ENCODE measurements around the gene MX2.

MX2 gene

GRCh38 chr21:41444703-41445464, 83.1 kb downstream of the MX2 start:
- DNase-seq (ENCODE audit: low read depth): no peak
- H3K4me3 ChIP-seq (ENCODE audit: low read length): no peak overlapping the region
- no peak for TF ChIP-seq CTCF (conservative IDR thresholded peaks at IDR 0.05; ENCODE audit: low read length)

GRCh38 chr21:41445465-41445862, 83.6 kb downstream of the MX2 start:
- no peak overlapping the region for H3K4me3 ChIP-seq (ENCODE audit: low read length)
- DNase-seq (ENCODE audit: low read depth): no peak
- TF ChIP-seq CTCF (conservative IDR thresholded peaks at IDR 0.05; ENCODE audit: low read length): no peak

GRCh38 chr21:41446586-41446985, 84.8 kb downstream of the MX2 start:
- H3K4me3 ChIP-seq (ENCODE audit: low read length): no peak overlapping the region
- no peak for TF ChIP-seq CTCF (conservative IDR thresholded peaks at IDR 0.05; ENCODE audit: low read length)
- peak; percentile 9 for DNase-seq (ENCODE audit: low read depth)

GRCh38 chr21:41447356-41447755, 85.5 kb downstream of the MX2 start:
- no peak overlapping the region for H3K4me3 ChIP-seq (ENCODE audit: low read length)
- no peak for TF ChIP-seq CTCF (conservative IDR thresholded peaks at IDR 0.05; ENCODE audit: low read length)
- DNase-seq (ENCODE audit: low read depth): no peak

GRCh38 chr21:41449613-41450012, 87.8 kb downstream of the MX2 start:
- DNase-seq (ENCODE audit: low read depth): no peak
- no peak for TF ChIP-seq CTCF (conservative IDR thresholded peaks at IDR 0.05; ENCODE audit: low read length)

GRCh38 chr21:41451753-41452676, 90.2 kb downstream of the MX2 start:
- no peak for TF ChIP-seq CTCF (conservative IDR thresholded peaks at IDR 0.05; ENCODE audit: low read length)
- DNase-seq (ENCODE audit: low read depth): no peak
- no peak overlapping the region for H3K4me3 ChIP-seq (ENCODE audit: low read length)

More at GRCh38 chr21:41449613-41450012, 87.8 kb downstream of the MX2 start:
- no peak overlapping the region for H3K4me3 ChIP-seq (ENCODE audit: low read length)
